Neutrophil (primary cell): ENCODE data around the gene SPAST.

Source experiments
- H3K27ac ChIP-seq: fragments of 200-600 bp; sonication (generic); 2 replicates; pipeline ENCODE4 v1.5.1; 2016; ENCODE audit warnings: mild to moderate bottlenecking, moderate library complexity
- H3K27me3 ChIP-seq: fragments of 200-600 bp; sonication (generic); 2 replicates; pipeline ENCODE4 v1.6.0; 2016; ENCODE audit warnings: mild to moderate bottlenecking
- H3K36me3 ChIP-seq: fragments of 200-600 bp; sonication (generic); 2 replicates; pipeline ENCODE4 v1.5.1; 2017
- H3K4me1 ChIP-seq, 2 experiments: fragments of 200-600 bp in 1 of 2; sonication (generic) in 1 of 2; 1 replicate in 1 of 2; 2 replicates in 1 of 2; pipeline versions ENCODE4 v1.5.1 to v1.6.1; 2013 to 2016; ENCODE audit warnings: low read depth in 1 of 2, low read length in 1 of 2, mild to moderate bottlenecking in 1 of 2, moderate library complexity in 1 of 2; ENCODE audit not compliant: control insufficient read depth in 1 of 2, insufficient read depth in 1 of 2
- H3K4me3 ChIP-seq, 2 experiments: fragments of 200-600 bp in 1 of 2; sonication (generic) in 1 of 2; 1 replicate in 1 of 2; 2 replicates in 1 of 2; pipeline ENCODE4 v1.5.1; 2013 to 2016; ENCODE audit warnings: low read depth in 1 of 2, low read length in 1 of 2, mild to moderate bottlenecking in 1 of 2, moderate library complexity in 1 of 2
- H3K9me3 ChIP-seq: fragments of 200-600 bp; sonication (generic); 2 replicates; pipeline ENCODE4 v1.5.1; 2016
- CTCF ChIP-seq: fragments of 200-600 bp; sonication (generic); IDR thresholded peaks from 2 replicates; pipeline ENCODE4 v1.5.1; 2016; ENCODE audit warnings: antibody characterized with exemption

The SPAST gene

DNA sequence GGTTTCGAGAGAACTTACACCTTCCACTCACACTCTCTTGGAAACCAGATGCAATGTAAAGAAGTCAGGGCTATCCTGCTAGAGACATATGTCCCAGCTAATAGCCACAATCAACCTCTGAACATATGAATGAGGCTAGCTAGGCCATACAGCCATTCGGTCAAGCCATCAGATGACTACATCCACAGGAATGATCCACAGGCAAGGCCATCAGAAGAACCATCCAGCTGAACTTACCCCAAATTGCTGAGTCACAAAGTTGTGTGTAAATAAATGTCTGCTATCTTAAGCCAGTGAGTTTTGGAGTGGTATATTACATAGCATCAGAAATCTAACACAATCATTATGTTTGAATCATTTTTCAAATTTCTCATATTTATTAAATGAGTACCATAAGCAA, 5.2 kb upstream of the SPAST start:
- no peak overlapping the region for H3K4me3 ChIP-seq
- TF ChIP-seq CTCF = no peak
- no peak overlapping the region for H3K27ac ChIP-seq
- H3K27me3 ChIP-seq = no peaks in the 10 kb centered on the region
- H3K9me3 ChIP-seq = no peaks in the 10 kb centered on the region
- H3K4me1 ChIP-seq = peaks cover 6 to 12% of the 10 kb centered on the region in 2 experiments
- no peaks in the 10 kb centered on the region for H3K36me3 ChIP-seq

DNA sequence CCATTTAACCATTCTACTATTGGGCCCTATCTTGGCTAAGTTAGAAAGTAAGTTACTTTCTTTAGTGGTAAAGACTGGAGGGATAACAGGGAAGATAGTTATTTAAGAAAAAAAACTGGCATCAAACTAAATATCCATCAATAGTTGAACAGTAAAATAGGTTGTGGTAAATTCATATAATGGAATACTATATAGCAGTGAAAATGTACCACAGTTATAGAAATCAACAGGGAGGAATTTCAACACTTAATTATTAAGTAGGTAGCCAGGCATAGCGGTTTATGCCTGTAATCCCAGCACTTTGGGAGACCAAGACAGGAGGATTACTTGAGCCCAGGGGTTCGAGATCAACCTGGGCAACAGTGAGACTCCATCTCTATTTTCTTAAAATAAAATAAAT, 3.1 kb upstream of the SPAST start:
- Histone ChIP-seq H3K36me3 (no peaks in the 10 kb centered on the region), H3K27me3 (no peaks in the 10 kb centered on the region), H3K27ac (no peak overlapping the region), H3K9me3 (no peaks in the 10 kb centered on the region), H3K4me1 (peaks cover 14 to 23% of the 10 kb centered on the region in 2 experiments), H3K4me3 (no peak overlapping the region)
- TF ChIP-seq CTCF = no peak

- peaks cover 25 to 32% of the 10 kb centered on the region in 2 experiments for H3K4me1 ChIP-seq
- H3K27ac ChIP-seq = no peak overlapping the region
- H3K4me3 ChIP-seq = no peak overlapping the region
- peaks cover 6% of the 10 kb centered on the region for H3K36me3 ChIP-seq
- no peaks in the 10 kb centered on the region for H3K27me3 ChIP-seq
- H3K9me3 ChIP-seq = no peaks in the 10 kb centered on the region
- TF ChIP-seq CTCF = no peak
Measured at GRCh38 chr2:32061430-32061829, 1.9 kb upstream of the SPAST start.

- Histone ChIP-seq H3K36me3 (peaks cover 9% of the 10 kb centered on the region), H3K27ac (peak overlapping the region; percentile 97), H3K4me1 (peaks cover 27 to 32% of the 10 kb centered on the region in 2 experiments), H3K27me3 (no peaks in the 10 kb centered on the region), H3K9me3 (no peaks in the 10 kb centered on the region), H3K4me3 (peak overlapping the region; percentile 94 to 99)
- TF ChIP-seq CTCF = no peak
Measured at GRCh38 chr2:32061973-32062861, 1.1 kb upstream of the SPAST start.

- TF ChIP-seq CTCF = no peak
- H3K36me3 ChIP-seq = peaks cover 9% of the 10 kb centered on the region
- H3K27me3 ChIP-seq = no peaks in the 10 kb centered on the region
- H3K4me1 ChIP-seq = peaks cover 27 to 33% of the 10 kb centered on the region in 2 experiments
- H3K4me3 ChIP-seq = peak overlapping the region; percentile 94 to 99
- no peaks in the 10 kb centered on the region for H3K9me3 ChIP-seq
- H3K27ac ChIP-seq = peak overlapping the region; percentile 97
Measured at GRCh38 chr2:32064021-32064601, 755 bp downstream of the SPAST start.
